PC-9 (cell line): ENCODE data around the gene VTCN1.

Experiments
- CTCF ChIP-seq: fragments of 200-600 bp; sonication (generic); conservative IDR thresholded peaks from 2 replicates; pipeline ENCODE4 v1.6.1; 2017; ENCODE audit warnings: mixed run types, antibody characterized with exemption, mild to moderate bottlenecking, moderate library complexity
- EZH2 ChIP-seq: fragments of 200-600 bp; sonication (generic); IDR thresholded peaks from 2 replicates; pipeline ENCODE4 v1.8.0; 2017; ENCODE audit warnings: antibody characterized with exemption, low read depth

- no peak for TF ChIP-seq EZH2
- TF ChIP-seq CTCF, result no peak
Observed at GRCh38 chr1:117162816-117163215, 47.9 kb downstream of the VTCN1 start.
